RWPE2 (cell line): ENCODE measurements around the gene SMYD3.

Experiments used
- ATAC-seq: fragments of 200-7000 bp; cut with Tn5 transposase; 3 replicates; pipeline ENCODE4 v1.9.1; 2021; ENCODE audit warnings: low read depth
- DNase-seq: peaks from one replicate; pipeline ENCODE4 v3.0.0-alpha.2; 2020; ENCODE audit warnings: low spot score
- H3K27ac ChIP-seq: fragments of 450-650 bp; 2 replicates; pipeline ENCODE4 v1.5.1; 2017; ENCODE audit warnings: mild to moderate bottlenecking; ENCODE audit not compliant: poor library complexity, severe bottlenecking
- H3K27me3 ChIP-seq: fragments of 250-450 bp; sonication (Bioruptor Pico); 2 replicates; pipeline ENCODE4 v1.5.1; 2021; ENCODE audit warnings: mild to moderate bottlenecking, moderate library complexity; ENCODE audit not compliant: insufficient read depth, poor library complexity, severe bottlenecking
- H3K36me3 ChIP-seq: fragments of 250-450 bp; sonication (Bioruptor Pico); 2 replicates; pipeline ENCODE4 v1.5.1; 2020; ENCODE audit warnings: low read depth, mild to moderate bottlenecking, moderate library complexity
- H3K4me1 ChIP-seq: fragments of 250-450 bp; sonication (Bioruptor Pico); 2 replicates; pipeline ENCODE4 v1.5.1; 2021; ENCODE audit warnings: mild to moderate bottlenecking, moderate library complexity; ENCODE audit not compliant: insufficient read depth, poor library complexity, severe bottlenecking
- H3K4me3 ChIP-seq: fragments of 250-450 bp; sonication (Bioruptor Pico); 2 replicates; pipeline ENCODE4 v1.5.1; 2021; ENCODE audit warnings: mild to moderate bottlenecking, moderate library complexity; ENCODE audit not compliant: severe bottlenecking
- H3K9me3 ChIP-seq: fragments of 250-450 bp; sonication (Bioruptor Pico); 2 replicates; pipeline ENCODE4 v1.5.1; 2021; ENCODE audit warnings: mild to moderate bottlenecking, moderate library complexity; ENCODE audit not compliant: severe bottlenecking
- TF ChIP-seq, protein P1 (sequence below): fragments of 450-650 bp; IDR thresholded peaks from one replicate; pipeline ENCODE4 v1.5.1; 2017; ENCODE audit warnings: mild to moderate bottlenecking, moderate library complexity; ENCODE audit not compliant: poor library complexity, severe bottlenecking

SMYD3 gene

DNA sequence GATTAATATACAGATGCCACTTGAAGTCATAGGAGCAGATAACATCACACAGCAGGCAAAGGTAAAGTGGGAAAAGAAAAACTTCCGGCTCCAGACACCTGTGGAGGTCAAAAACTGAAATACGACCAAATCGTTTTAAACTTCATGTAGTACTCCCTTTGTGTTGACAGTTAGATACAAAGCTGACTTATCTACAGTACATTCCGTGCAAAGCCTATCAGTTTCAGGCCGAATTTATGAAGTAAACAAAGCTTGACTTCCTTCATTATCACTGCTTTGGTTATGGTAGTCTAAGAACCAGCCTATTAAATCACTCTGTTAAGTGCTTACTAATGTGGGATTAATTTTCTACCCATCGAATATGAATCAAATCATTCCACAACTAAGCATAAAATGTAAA is 156.3 kb downstream of the SMYD3 start:
- TF ChIP-seq, protein P1, sequence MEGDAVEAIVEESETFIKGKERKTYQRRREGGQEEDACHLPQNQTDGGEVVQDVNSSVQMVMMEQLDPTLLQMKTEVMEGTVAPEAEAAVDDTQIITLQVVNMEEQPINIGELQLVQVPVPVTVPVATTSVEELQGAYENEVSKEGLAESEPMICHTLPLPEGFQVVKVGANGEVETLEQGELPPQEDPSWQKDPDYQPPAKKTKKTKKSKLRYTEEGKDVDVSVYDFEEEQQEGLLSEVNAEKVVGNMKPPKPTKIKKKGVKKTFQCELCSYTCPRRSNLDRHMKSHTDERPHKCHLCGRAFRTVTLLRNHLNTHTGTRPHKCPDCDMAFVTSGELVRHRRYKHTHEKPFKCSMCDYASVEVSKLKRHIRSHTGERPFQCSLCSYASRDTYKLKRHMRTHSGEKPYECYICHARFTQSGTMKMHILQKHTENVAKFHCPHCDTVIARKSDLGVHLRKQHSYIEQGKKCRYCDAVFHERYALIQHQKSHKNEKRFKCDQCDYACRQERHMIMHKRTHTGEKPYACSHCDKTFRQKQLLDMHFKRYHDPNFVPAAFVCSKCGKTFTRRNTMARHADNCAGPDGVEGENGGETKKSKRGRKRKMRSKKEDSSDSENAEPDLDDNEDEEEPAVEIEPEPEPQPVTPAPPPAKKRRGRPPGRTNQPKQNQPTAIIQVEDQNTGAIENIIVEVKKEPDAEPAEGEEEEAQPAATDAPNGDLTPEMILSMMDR: no peak
- DNase-seq: no peak

DNA sequence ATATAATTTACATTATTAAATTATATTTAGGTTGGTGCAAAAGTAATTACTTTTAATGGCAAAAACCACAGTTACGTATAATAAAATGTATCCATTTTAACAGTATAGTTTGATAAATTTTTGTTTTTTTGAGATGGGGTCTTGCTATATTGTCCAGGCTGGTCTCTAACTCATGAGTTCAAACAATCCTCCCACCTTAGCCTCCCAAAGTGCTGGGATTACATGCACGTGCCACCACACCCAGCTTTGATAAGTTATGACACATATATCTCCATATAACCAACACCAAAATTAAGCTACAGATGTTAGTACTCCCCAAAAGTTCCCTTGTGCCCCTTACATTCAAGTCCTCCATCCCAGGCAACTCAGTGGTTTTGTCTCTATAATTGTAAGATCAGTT is 163.1 kb downstream of the SMYD3 start:
- ATAC-seq: no peak
- TF ChIP-seq, protein P1: no peak

More for the DNA sequence above, 156.3 kb downstream of the SMYD3 start:
- ATAC-seq: no peak
- Histone ChIP-seq H3K27me3 (no peaks in the 10 kb centered on the region), H3K4me3 (no peak overlapping the region), H3K27ac (no peak overlapping the region), H3K9me3 (no peaks in the 10 kb centered on the region), H3K36me3 (no peaks in the 10 kb centered on the region), H3K4me1 (no peaks in the 10 kb centered on the region)

DNA sequence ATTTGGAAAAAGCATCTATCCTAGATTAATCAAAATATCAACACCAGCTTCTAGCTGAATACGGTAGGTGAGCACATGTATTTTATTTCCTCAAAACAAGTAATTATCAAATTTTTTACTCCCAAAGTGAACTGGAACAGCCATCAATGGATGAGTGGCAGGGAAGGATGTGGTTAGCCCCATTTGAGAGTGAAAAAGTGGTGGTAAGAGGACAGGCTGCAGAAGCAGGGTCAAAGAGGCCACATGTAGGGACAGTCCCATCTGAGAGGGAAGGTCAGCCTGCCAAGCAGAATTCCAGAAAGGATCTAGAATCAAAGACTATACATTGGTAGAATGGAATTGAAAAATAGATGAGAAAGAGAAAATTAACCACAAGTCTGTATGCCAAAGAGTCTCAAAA is 163.8 kb downstream of the SMYD3 start:
- TF ChIP-seq, protein P1: no peak
- DNase-seq: no peak
- no peak overlapping the region for H3K4me3 ChIP-seq
- no peaks in the 10 kb centered on the region for H3K4me1 ChIP-seq
- H3K27me3 ChIP-seq: no peaks in the 10 kb centered on the region
- ATAC-seq: no peak
- no peaks in the 10 kb centered on the region for H3K36me3 ChIP-seq
- no peaks in the 10 kb centered on the region for H3K9me3 ChIP-seq
- H3K27ac ChIP-seq: no peak overlapping the region

More for the DNA sequence above, 163.1 kb downstream of the SMYD3 start:
- H3K9me3 ChIP-seq: no peaks in the 10 kb centered on the region
- no peaks in the 10 kb centered on the region for H3K4me1 ChIP-seq
- no peaks in the 10 kb centered on the region for H3K36me3 ChIP-seq
- H3K27me3 ChIP-seq: no peaks in the 10 kb centered on the region
- H3K4me3 ChIP-seq: no peak overlapping the region
- DNase-seq: no peak
- H3K27ac ChIP-seq: no peak overlapping the region

DNA sequence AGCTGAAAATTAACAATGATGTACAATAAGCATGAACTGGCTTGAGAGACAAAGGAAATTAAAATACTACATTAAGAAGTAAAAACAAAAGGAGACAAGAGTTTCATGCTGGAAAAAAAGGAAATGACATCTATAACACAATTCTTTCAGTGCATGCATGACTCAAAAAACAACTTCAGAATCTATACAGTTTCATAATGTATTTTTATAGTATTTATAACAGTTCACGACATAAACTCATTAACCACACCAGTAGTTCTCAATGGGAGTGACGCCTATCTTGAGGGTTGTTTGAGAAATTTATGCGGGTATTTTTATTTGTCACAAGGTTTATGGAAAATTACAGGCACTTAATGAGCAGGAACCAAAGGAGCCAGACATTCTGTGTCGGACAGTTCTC is 168.5 kb downstream of the SMYD3 start:
- no peak overlapping the region for H3K27ac ChIP-seq
- DNase-seq: no peak
- H3K4me1 ChIP-seq: no peaks in the 10 kb centered on the region
- no peaks in the 10 kb centered on the region for H3K9me3 ChIP-seq
- ATAC-seq: no peak
- no peaks in the 10 kb centered on the region for H3K36me3 ChIP-seq
- H3K27me3 ChIP-seq: no peaks in the 10 kb centered on the region
- TF ChIP-seq, protein P1: no peak
- no peak overlapping the region for H3K4me3 ChIP-seq

DNA sequence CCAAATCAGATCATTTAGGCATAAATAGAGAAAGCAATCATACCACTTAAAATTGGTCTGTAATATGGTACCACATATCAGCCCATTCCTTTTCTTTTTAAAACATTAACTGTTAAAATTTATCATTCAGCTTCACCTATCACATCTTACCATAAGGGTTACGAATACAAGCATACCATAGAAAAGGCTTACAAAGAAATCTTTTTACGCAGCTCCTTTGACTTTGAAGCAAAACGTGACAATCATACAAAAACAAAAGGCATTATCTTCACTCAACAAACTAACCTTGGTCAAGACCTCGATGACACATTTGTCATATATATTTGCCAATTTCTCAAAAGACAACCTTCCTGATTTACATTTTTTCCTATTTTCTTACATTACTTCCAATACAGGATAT is 169.0 kb downstream of the SMYD3 start:
- Histone ChIP-seq H3K4me1 (no peaks in the 10 kb centered on the region), H3K9me3 (no peaks in the 10 kb centered on the region), H3K36me3 (no peaks in the 10 kb centered on the region), H3K27ac (no peak overlapping the region), H3K4me3 (no peak overlapping the region), H3K27me3 (no peaks in the 10 kb centered on the region)
- no peak for DNase-seq
- TF ChIP-seq, protein P1: no peak
- ATAC-seq: no peak
